ENCODE measurements around the gene GOSR2.

GRCh38 chr17:46964315-46965265, 41.6 kb downstream of the GOSR2 start:
- TF ChIP-seq EZH2 (IDR thresholded peaks at IDR 0.05) (no peak), RAD21 (IDR thresholded peaks at IDR 0.05; ENCODE audit: low read depth) (no peak), CTCF (IDR thresholded peaks at IDR 0.05 in 2 of 3, conservative IDR thresholded peaks at IDR 0.05 in 1 of 3; ENCODE audit: borderline replicate concordance in 1 of 3, insufficient read depth in 1 of 3, low read depth in 2 of 3, low read length in 2 of 3) (no peak), POLR2A (IDR thresholded peaks at IDR 0.05; ENCODE audit: borderline replicate concordance, extremely low read depth, insufficient read depth, insufficient read length) (no peak), CBX3 (IDR thresholded peaks at IDR 0.05; ENCODE audit: low read depth) (no peak), ZFX (IDR thresholded peaks at IDR 0.05) (no peak), EZH2phosphoT487 (IDR thresholded peaks at IDR 0.05; ENCODE audit: borderline replicate concordance) (no peak), SIN3A (IDR thresholded peaks at IDR 0.05; ENCODE audit: low read depth) (no peak), POLR2AphosphoS5 (IDR thresholded peaks at IDR 0.05; ENCODE audit: low read depth, low read length) (no peak), ELF1 (IDR thresholded peaks at IDR 0.05; ENCODE audit: borderline replicate concordance, low read depth) (no peak), EGR1 (IDR thresholded peaks at IDR 0.05; ENCODE audit: low read depth) (no peak), REST (IDR thresholded peaks at IDR 0.05; ENCODE audit: low read depth) (peak; percentile 94), ATF3 (IDR thresholded peaks at IDR 0.05) (no peak)
- TF ChIP-seq, protein P1, sequence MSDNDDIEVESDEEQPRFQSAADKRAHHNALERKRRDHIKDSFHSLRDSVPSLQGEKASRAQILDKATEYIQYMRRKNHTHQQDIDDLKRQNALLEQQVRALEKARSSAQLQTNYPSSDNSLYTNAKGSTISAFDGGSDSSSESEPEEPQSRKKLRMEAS (IDR thresholded peaks at IDR 0.05), result no peak

Measured in HCT116 (cell line).